ENCODE results near the gene RMI2. TPM values are rescaled to one million over a fixed set of nuclear protein-coding genes. Genes with fewer than 3 reads are reported as not detected.

The RMI2 gene

Small RNAs within 50 kb of the gene (microRNA-seq; reads per million reads assigned to microRNA genes)
- gene MIR548H2: not detected

All from HL-60 (cell line).